ELR (cell line): ENCODE measurements around the gene C3orf20.
"Not testable (repeated sequence)": the region's sequence is repeated elsewhere in the genome, so short reads cannot be mapped to it uniquely, and the experiment has no call there.

Experiments
- DNase-seq: peaks from one replicate; pipeline ENCODE4 v3.0.0-alpha.2; 2015; ENCODE audit warnings: low read depth

Gene C3orf20

GRCh38 chr3:14700891-14701290, 25.9 kb downstream of the C3orf20 start:
- no peak for DNase-seq

DNA sequence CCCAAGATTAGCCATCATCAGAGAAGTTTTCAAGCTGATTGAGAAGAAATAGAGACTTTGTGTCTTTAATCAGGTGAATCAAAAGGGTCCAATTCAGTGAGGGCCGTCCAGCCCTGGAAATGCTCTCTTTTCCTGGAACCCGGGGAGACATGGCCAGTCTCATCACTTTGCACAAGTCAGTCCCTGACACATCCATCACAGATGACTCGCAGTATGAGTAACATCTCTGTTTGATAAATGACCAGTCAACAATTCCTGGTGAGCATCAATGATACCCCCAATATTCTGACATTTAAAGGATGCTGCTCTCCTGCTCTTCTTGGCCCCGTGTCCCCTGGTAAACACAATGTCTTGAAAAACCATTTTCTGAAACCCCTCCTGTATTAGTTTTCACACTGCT, 26.7 kb downstream of the C3orf20 start:
- peak; percentile 9 for DNase-seq

GRCh38 chr3:14703128-14703750, 28.3 kb downstream of the C3orf20 start:
- no peak for DNase-seq

GRCh38 chr3:14703791-14704190, 28.9 kb downstream of the C3orf20 start:
- no peak for DNase-seq

DNA sequence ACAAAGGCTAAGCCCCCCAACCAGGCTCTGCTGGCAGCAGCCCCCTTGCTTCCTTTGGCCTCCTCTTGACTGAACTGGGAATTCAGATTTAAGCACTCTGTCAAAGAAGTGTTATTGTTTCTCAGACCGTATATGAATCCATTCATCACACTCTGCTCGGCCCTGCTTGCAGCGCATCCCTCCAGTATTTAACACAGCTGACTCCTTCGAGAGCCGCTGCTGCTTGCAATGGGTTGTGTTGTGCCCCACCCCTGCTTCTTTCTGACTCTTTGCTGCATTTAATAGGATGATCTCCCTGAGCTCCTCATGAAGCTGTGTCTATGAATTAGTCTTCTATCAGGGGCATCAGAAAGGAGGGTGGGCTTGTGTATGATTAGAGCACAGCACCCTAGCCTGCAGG, 31.2 kb downstream of the C3orf20 start:
- DNase-seq, result no peak

DNA sequence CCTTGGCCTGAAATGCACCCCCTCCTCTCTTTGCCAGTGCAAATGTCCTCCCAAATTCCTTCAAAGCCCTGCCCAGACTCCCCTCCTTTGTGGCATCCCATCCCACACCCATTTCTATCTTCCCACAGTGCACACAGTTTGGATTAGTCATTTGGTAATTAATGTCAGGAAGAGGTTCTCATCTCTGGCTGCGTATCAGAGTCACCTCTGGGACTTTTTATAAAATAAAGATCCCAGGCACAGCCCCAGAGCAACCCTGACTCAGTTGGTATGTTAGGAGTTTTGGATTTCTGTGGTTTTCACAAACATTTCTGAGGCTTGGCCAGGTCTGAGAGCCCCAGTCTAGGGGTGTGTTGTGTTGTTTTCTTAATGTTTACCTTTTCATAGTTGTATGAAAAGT, 41.6 kb downstream of the C3orf20 start:
- peak; percentile 32 for DNase-seq

DNA sequence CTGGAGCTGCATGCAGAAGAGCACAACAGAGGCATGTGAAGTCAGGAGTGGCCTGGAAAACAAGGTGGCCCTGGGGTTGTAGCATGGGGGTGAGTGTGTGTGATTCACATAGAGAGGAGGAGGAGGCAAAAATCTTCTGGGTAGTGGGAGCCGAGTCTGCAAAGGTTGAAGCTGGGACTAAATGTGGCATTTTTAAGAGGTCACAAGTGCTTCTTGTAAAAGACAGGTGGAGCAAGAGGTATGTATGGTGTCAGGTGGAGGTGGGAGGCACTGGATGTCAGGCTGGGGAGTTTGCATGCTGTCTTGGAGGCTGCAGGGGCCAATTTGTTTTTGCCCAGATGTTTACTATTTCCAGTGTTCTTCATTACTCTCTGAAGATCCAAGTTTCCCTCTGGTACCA, 42.4 kb downstream of the C3orf20 start:
- no peak for DNase-seq

DNA sequence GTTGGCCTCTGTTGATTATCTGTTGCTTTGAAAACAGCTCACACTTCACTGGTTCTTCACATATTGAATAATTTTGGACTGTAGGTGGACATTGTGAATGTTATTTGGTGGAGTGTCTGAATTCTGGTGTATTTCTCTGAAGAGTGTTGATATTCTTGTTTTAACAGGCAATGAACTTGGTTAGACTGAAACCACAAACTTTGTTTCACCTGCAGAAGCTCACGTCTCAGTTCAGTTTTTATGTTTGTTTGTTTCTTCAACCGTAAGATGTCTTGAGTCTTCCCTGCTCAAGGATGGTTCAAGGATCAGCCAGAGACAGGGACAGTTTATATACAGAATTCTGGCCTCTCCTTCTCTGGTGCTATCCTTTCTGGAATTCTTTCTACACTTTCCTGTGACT, 43.6 kb downstream of the C3orf20 start:
- DNase-seq, result no peak

DNA sequence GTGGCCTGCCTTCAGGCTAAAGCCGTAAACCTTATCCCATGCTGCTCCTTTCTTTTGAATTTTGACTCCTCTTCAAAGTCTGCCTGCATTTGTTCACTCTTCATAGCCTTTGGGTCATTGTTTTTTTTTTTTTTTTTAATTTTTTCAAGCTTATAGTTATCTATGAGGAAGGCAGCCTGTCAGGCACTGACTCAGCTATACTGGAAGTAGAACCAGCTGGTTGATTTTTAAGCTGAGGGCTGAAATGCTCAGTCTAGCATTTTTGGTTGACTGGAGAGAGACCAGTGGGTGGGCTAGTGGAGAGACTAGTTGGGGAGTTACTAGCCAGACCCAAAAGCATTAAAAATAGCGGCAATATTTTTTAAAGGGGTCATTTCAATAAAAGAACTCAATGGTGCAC, 44.1 kb downstream of the C3orf20 start:
- no peak for DNase-seq

DNA sequence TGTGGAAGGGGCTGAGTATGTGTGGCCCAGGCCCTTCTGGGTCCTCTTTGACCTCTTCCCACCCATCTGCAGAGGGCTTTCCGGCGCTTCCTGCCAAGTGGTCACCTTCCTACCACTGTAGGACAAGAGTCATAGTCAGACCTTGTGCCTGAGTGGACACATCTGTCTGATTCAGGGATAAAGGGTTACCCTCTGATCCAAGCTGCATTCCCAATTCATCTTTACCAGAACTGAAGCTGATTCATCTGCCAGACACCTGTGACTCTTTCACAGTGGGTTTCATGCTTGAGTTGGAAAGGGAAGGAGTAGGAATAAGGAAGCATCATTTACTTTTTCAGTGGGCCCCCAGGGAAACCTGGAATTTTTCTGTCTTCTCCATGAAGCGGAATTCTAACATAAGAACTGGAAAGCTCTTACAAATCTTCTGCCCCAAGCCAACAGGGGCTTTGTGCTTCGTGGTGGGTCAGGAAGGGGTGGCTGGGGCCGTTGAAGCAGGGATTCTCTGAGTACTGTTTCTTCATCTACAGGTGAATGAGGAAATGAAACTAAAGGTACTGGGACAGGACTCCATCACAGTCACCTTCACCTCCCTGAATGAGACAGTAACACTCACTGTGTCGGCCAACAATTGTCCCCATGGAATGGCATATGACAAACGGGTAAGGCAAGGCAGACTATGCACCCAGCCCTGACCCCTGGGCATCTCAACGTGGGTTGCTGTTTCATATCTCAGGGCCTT, 46.4 kb downstream of the C3orf20 start:
- DNase-seq, result no peak

GRCh38 chr3:14725013-14725412, 50.1 kb downstream of the C3orf20 start:
- peak; percentile 25 for DNase-seq

GRCh38 chr3:14725564-14726440, 50.9 kb downstream of the C3orf20 start:
- DNase-seq, result no peak

DNA sequence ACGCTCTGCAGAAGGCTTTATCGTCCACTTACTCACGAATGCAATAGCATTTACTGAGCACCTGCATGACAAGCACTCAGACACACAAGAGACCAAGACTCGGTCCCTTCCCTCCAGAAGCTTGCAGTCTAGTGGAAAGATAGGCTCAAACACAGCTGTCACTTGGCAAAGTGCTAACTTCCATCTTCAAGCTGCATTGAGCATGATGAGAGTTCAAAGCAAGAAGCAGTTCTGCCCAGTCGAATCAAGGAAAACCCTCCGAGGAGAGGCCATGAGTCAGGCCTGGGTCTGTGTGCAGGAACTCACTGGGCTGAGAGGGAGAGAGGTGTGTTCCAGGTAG, 51.5 kb downstream of the C3orf20 start:
- no peak for DNase-seq

DNA sequence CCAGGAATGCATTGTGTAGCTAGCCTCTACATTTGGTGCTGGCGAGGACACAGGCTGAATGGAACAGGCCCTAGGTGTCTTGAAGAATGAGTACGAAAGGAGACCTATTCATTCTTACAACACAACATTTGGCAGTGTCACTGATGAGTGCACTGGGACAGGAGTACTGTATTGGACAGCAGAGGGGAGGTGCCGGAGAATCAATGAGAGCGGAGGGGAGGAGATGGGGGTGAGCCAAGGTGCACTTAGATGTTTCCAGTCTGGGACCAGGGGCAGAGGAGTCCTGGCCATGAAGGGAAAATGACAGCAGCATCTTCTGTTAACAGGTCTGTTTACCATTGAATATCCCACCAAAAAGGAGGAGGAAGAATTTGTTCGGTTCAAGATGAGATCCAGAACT, 53.2 kb downstream of the C3orf20 start:
- DNase-seq, result no peak

- no peak for DNase-seq
These were observed 55.9 kb downstream of the C3orf20 start for GRCh38 chr3:14730703-14731382.

DNA sequence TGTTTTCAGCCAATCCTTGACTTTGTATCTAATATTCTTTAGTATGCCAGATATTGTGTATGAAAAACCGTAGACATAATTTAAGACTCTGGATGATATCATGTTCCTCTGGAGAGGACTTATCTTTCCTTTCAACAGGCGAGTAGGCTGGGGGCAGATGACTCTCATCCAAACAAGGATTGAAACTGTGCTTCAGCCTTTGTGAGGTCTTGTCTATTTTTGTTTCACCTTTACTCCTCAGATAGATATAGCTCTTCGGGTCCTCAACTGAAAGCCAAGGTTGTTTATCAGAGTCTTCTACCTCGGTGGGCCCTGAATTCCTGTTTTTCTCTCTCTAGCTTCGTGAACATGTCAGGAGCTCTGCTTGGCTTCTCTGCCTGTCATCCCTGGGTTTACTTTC, 66.0 kb downstream of the C3orf20 start:
- no peak for DNase-seq

DNA sequence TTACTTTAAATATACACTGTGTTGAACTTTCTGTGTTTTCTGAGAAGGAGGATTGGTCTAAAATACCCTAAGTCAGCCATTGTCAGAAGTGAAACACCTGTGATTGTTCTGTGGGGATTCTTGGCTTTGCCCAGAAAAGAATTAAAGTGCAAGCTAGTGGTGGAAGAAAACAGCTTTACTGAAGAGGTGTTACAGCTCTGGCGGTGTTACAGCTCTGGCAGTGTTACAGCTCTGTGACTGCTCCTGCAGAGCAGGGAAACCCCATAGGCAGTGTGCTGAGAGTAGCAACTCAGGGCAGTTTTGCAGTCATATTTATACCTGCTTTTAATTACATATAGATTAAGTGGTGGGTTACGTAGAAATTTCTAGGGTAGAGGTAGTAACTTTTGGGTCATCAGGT, 66.6 kb downstream of the C3orf20 start:
- no peak for DNase-seq

DNA sequence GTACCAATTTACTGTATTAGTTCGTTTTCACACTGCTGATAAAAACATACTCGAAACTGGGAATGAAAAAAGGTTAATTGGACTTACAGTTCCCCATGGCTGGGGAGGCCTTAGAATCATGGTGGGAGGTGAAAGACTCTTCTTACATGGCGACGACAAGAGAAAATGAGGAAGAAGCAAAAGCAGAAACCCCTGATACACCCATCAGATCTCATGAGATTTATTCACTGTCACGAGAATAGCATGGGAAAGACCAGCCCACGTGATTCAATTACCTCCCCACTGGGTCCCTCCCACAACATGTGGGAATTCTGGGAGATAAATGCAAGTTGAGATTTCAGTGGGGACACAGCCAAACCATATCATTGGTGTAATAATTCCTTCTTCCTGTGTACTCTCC, 69.6 kb downstream of the C3orf20 start:
- DNase-seq, result no peak

GRCh38 chr3:14750650-14751049, 75.7 kb downstream of the C3orf20 start:
- no peak for DNase-seq

DNA sequence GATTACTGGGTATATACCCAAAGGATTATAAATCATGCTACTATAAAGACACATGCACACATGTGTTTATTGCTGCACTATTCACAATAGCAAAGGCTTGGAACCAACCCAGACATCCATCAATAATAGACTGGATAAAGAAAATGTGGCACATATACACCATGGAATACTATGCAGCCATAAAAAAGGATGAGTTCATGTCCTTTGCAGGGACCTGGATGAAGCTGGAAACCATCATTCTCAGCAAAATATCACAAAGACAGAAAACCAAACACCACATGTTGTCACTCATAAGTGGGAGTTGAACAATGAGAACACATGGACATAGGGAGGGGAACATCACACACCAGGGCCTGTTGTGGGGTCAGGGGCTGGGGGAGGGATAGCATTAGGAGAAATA, 78.0 kb downstream of the C3orf20 start:
- not testable (repeated sequence) for DNase-seq

- no peak for DNase-seq
These were observed 82.3 kb downstream of the C3orf20 start for GRCh38 chr3:14757153-14757700.

DNA sequence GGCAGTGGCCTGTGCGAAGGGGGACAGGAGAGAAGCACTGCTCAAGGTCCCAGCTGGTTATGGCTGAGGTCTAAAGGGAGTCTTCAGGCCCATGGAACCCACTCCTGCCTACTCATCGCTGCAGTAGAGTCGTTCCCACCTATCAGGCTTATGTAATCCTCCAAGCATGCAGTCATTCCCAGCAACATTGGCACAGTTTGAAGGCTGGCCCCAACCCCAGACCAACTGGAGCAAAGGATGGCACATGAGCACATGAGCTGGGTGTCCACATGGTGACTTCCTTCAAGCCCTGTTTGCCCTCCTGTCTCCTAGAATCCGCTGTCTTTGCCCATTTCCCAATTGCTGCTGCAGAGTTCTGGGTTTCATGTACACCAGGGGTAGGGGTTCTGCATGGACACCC, 83.4 kb downstream of the C3orf20 start:
- no peak for DNase-seq
